Heart right ventricle (tissue), 16 donors: ENCODE results near the gene AMER2. TPM values are rescaled to one million over a fixed set of nuclear protein-coding genes. Genes with fewer than 3 reads are reported as not detected.

Source experiments
- ATAC-seq, 8 donors: fragments of 200-7000 bp; cut with Tn5 transposase; one replicate each; pipeline ENCODE4 v1.9.1; 2020; ENCODE audit warnings: mild to moderate bottlenecking in 8 of 8, moderate library complexity in 8 of 8, moderate number of reproducible peaks in 1 of 8
- DNase-seq, 2 donors: peaks; one replicate each; pipeline ENCODE4 v3.0.0-alpha.2; 2020
- H3K27ac ChIP-seq, 10 donors: fragments of 200-600 bp; sonication (generic) in 2 of 10; one replicate each; pipeline versions ENCODE4 v1.5.0 to v1.8.0; 2020 to 2022; ENCODE audit warnings: mild to moderate bottlenecking in 3 of 10
- H3K27me3 ChIP-seq, 7 donors: fragments of 200-600 bp; one replicate each; pipeline ENCODE4 v1.8.0; 2021 to 2022; ENCODE audit warnings: mild to moderate bottlenecking in 2 of 7
- H3K36me3 ChIP-seq, 9 donors: fragments of 200-600 bp; sonication (generic) in 1 of 9; one replicate each; pipeline versions ENCODE4 v1.5.0 to v1.8.0; 2020 to 2022; ENCODE audit warnings: mild to moderate bottlenecking in 2 of 9
- H3K4me1 ChIP-seq, 9 donors: fragments of 200-600 bp; sonication (generic) in 1 of 9; one replicate each; pipeline versions ENCODE4 v1.5.0 to v1.8.0; 2020 to 2022; ENCODE audit warnings: mild to moderate bottlenecking in 4 of 9
- H3K4me3 ChIP-seq, 10 donors: fragments of 200-600 bp; sonication (generic) in 2 of 10; one replicate each; pipeline versions ENCODE4 v1.5.0 to v1.8.0; 2020 to 2022; ENCODE audit warnings: mild to moderate bottlenecking in 7 of 10, moderate library complexity in 2 of 10
- H3K9me3 ChIP-seq, 11 donors: fragments of 200-600 bp in 10 of 11; sonication (generic) in 2 of 11; one replicate each; pipeline versions ENCODE4 v1.5.0 to v1.8.0; 2013 to 2022; ENCODE audit warnings: mild to moderate bottlenecking in 2 of 11, control low read depth in 1 of 11, moderate library complexity in 1 of 11
- CTCF ChIP-seq, 9 donors: fragments of 200-600 bp; sonication (generic) in 2 of 9; IDR thresholded peaks; one replicate each; pipeline versions ENCODE4 v1.5.0 to v1.8.0; 2021 to 2022; ENCODE audit warnings: antibody characterized with exemption in 9 of 9, mild to moderate bottlenecking in 5 of 9, moderate library complexity in 1 of 9
- WGBS, 2 donors: extraction: QIAGEN DNeasy Blood & Tissue Kit; methylation state at CpG; one replicate each; pipeline ENCODE4 v1.1.7; 2013; ENCODE audit warnings: inconsistent platforms in 1 of 2; 5-methylcytosine and 5-hydroxymethylcytosine counted together
- intact Hi-C, 10 donors: fragments of 100-400 bp; cut with DNase I; formaldehyde crosslinking; loops; one replicate each; pipeline versions ENCODE4 v1.11.1 to v1.14.2; 2022
- polyA plus RNA-seq, 2 donors: library from polyadenylated mRNA; stranded (reverse); fragments of 200-250 nt; gene quantifications; one replicate each; pipeline ENCODE4 v1.2.3, GENCODE V29; 2013
- total RNA-seq, 10 donors: library from RNA; stranded (reverse); fragmentation: NEBNext Ultra II Directional in 3 of 10; extraction: Animal tissue kit (Norgen Biotek cat#: 25700) in 3 of 10; gene quantifications; one replicate each; pipeline versions ENCODE4 v1.2.1 to v1.2.4, GENCODE V29; 2021 to 2023
- donor health status: Arrhythmogenic right ventricular cardiomyopathy.
- donor health status: ischemic (EF 13 %, LVEDD 7.1; RV severe dilation, severe dysfunction).
- donor health status: healthy with polysubstance abuse.
- donor health status: DM: no; HTN: yes; CAD: no.
- donor health status: DM: no; HTN: no; CAD: no.
- donor health status: ischemic (EF 25% LVEDD 6.9; RV normal size, moderate dysfunction).
- donor health status: ischemic (EF 25% LVEDD 5.7; RV mildly dilated, moderate dysfunction).
- donor health status: healthy.
- donor health status: DM: yes; HTN: yes; CAD: no.
- donor health status: Ischemic cardiomyopathy.
- donor health status: ischemic (EF 35%, LVEDD 5.7; RV mildly dilated, moderate dysfunction).
- donor health status: nonischemic (EF 11% LVEDD 7.7; RV severe dilation, severe dysfunction).
- donor health status: DM: yes; HTN: yes; CAD: no.
- donor health status: PGD.
- donor health status: ischemic (EF 29% LVEDD 5.4; RV normal size, mild dysfunction).
- donor health status: nonischemic (EF 23%, LVEDD 6.1; RV moderate dilation, normal function).

The AMER2 gene
- total and polyA plus RNA-seq, 12 donors = not detected

GRCh38 chr13:25136880-25137787 is 35.0 kb downstream of the AMER2 start:
- 8 to 15% methylated on average over 15 of the region's 15 CpGs for WGBS, 2 donors
- Histone ChIP-seq H3K36me3 (no peaks in the 10 kb centered on the region), H3K9me3 (peaks cover 0 to 10% (median 0%) of the 10 kb centered on the region in 11 donors), H3K27me3 (peaks cover 0 to 58% (median 32%) of the 10 kb centered on the region in 7 donors), H3K4me3 (no peak overlapping the region), H3K27ac (no peak overlapping the region), H3K4me1 (no peaks in the 10 kb centered on the region)
- no peak for TF ChIP-seq CTCF (IDR thresholded peaks at IDR 0.05)
- intact Hi-C loops = no loop called here
- DNase-seq (no peak), ATAC-seq (no peak)

- peaks cover 0 to 10% (median 0%) of the 10 kb centered on the region in 11 donors for H3K9me3 ChIP-seq
- ATAC-seq (no peak), DNase-seq (no peak)
- H3K36me3 ChIP-seq = no peaks in the 10 kb centered on the region
- peaks cover 0 to 47% (median 32%) of the 10 kb centered on the region in 7 donors for H3K27me3 ChIP-seq
- WGBS, 2 donors = 84 to 88% methylated on average over 4 of the region's 4 CpGs
- no peak overlapping the region for H3K4me3 ChIP-seq
- no peak overlapping the region for H3K27ac ChIP-seq
- H3K4me1 ChIP-seq = no peaks in the 10 kb centered on the region
- no peak for TF ChIP-seq CTCF (IDR thresholded peaks at IDR 0.05)
- intact Hi-C loops = no loop called here
Measured at GRCh38 chr13:25135896-25136295, 36.2 kb downstream of the AMER2 start.

GRCh38 chr13:25132751-25133390 is 39.2 kb downstream of the AMER2 start:
- ATAC-seq (no peak), DNase-seq (no peak)
- no peak overlapping the region for H3K4me3 ChIP-seq
- H3K9me3 ChIP-seq = peaks cover 0 to 10% (median 0%) of the 10 kb centered on the region in 11 donors
- intact Hi-C loops = no loop called here
- 62 to 67% methylated on average over 5 of the region's 5 CpGs for WGBS, 2 donors
- no peaks in the 10 kb centered on the region for H3K36me3 ChIP-seq
- TF ChIP-seq CTCF (IDR thresholded peaks at IDR 0.05) = no peak
- H3K27ac ChIP-seq = no peak overlapping the region
- no peaks in the 10 kb centered on the region for H3K4me1 ChIP-seq
- peaks cover 0 to 38% (median 28%) of the 10 kb centered on the region in 7 donors for H3K27me3 ChIP-seq

- Histone ChIP-seq H3K4me1 (no peaks in the 10 kb centered on the region), H3K9me3 (peaks cover 0 to 13% (median 0%) of the 10 kb centered on the region in 11 donors), H3K27me3 (peaks cover 0 to 29% (median 21%) of the 10 kb centered on the region in 7 donors), H3K27ac (no peak overlapping the region), H3K4me3 (no peak overlapping the region), H3K36me3 (no peaks in the 10 kb centered on the region)
- ATAC-seq (no peak), DNase-seq (no peak)
- TF ChIP-seq CTCF (IDR thresholded peaks at IDR 0.05) = no peak
- intact Hi-C loops = no loop called here
- 62 to 64% methylated on average over 6 of the region's 6 CpGs for WGBS, 2 donors
Measured at GRCh38 chr13:25131881-25132420, 40.1 kb downstream of the AMER2 start.
